Type B pancreatic cell (in vitro differentiated cells): ENCODE data around the gene TCEANC2. TPM values are rescaled to one million over a fixed set of nuclear protein-coding genes. Genes with fewer than 3 reads are reported as not detected.
"Not testable (repeated sequence)": the region's sequence is repeated elsewhere in the genome, so short reads cannot be mapped to it uniquely, and the experiment has no call there.

ENCODE experiments used
- DNase-seq: peaks from one replicate; pipeline ENCODE4 v3.0.0; 2021; ENCODE audit warnings: mixed read lengths; ENCODE audit not compliant: unreplicated experiment; ENCODE audit errors: extremely low spot score
- H3K27ac Mint-ChIP-seq: 2 replicates; pipeline ENCODE4 v1.8.0; 2021; ENCODE audit warnings: mild to moderate bottlenecking, mixed read lengths
- H3K27me3 Mint-ChIP-seq: 2 replicates; pipeline ENCODE4 v1.8.0; 2021; ENCODE audit warnings: mixed read lengths
- H3K36me3 Mint-ChIP-seq: 2 replicates; pipeline ENCODE4 v1.8.0; 2021; ENCODE audit warnings: mixed read lengths
- H3K4me1 Mint-ChIP-seq: one replicate; pipeline ENCODE4 v1.8.0; 2021; ENCODE audit warnings: mixed read lengths; ENCODE audit not compliant: unreplicated experiment
- H3K4me3 Mint-ChIP-seq: 2 replicates; pipeline ENCODE4 v1.8.0; 2021; ENCODE audit warnings: mild to moderate bottlenecking, mixed read lengths
- H3K9me3 Mint-ChIP-seq: 2 replicates; pipeline ENCODE4 v1.8.0; 2021; ENCODE audit warnings: mixed read lengths
- CTCF ChIP-seq: fragments of 200-600 bp; sonication (generic); conservative IDR thresholded peaks from 2 replicates; pipeline ENCODE4 v1.5.0; 2021; ENCODE audit warnings: antibody characterized with exemption, mild to moderate bottlenecking
- total RNA-seq: library from RNA; stranded (reverse); gene quantifications from 2 replicates; pipeline ENCODE4 v1.2.1, GENCODE V29; 2021; ENCODE audit warnings: low replicate concordance

Gene TCEANC2
- total RNA-seq, 1 donor from 2014 or later = 7.6 TPM

- Mint-ChIP-seq H3K4me3 (no peak overlapping the region), H3K4me1 (peaks cover 11% of the 10 kb centered on the region), H3K9me3 (no peaks in the 10 kb centered on the region), H3K27ac (peak overlapping the region; percentile 36), H3K36me3 (no peaks in the 10 kb centered on the region), H3K27me3 (no peaks in the 10 kb centered on the region)
- DNase-seq = no peak
- no peak for TF ChIP-seq CTCF
Measured at GRCh38 chr1:54018635-54019034, 34.8 kb upstream of the TCEANC2 start.

- not testable (repeated sequence) for H3K4me3 Mint-ChIP-seq, H3K27me3 Mint-ChIP-seq, H3K9me3 Mint-ChIP-seq, H3K36me3 Mint-ChIP-seq, DNase-seq
- Mint-ChIP-seq H3K4me1 (peaks cover 16% of the 10 kb centered on the region), H3K27ac (peak overlapping the region; percentile 36)
Measured at GRCh38 chr1:54019562-54020176, 33.7 kb upstream of the TCEANC2 start.

DNA sequence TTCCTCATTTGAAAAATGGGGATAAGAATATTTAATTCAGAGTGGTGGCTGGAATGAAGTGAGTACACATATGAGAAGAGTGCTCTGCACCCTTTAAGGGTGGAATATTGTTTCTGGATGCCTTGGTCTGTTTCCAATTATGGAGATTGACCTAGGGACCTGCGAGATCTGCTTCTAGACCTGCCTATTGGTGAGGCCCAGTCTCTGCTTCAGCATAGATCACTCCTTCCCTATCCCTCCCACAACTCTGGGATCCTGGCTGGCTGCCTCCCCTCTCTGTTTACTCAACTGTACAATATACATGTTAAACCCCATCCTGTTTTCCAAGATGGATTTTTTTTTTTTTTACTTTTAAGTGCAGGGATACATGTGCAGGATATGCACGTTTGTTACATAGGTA, 29.1 kb upstream of the TCEANC2 start:
- peaks cover 23% of the 10 kb centered on the region for H3K4me1 Mint-ChIP-seq
- H3K9me3 Mint-ChIP-seq = no peaks in the 10 kb centered on the region
- no peak overlapping the region for H3K27ac Mint-ChIP-seq
- H3K27me3 Mint-ChIP-seq = no peaks in the 10 kb centered on the region
- no peak for TF ChIP-seq CTCF
- no peaks in the 10 kb centered on the region for H3K36me3 Mint-ChIP-seq
- DNase-seq = no peak
- no peak overlapping the region for H3K4me3 Mint-ChIP-seq

- not testable (repeated sequence) for H3K27ac Mint-ChIP-seq, H3K27me3 Mint-ChIP-seq, H3K9me3 Mint-ChIP-seq, H3K36me3 Mint-ChIP-seq, DNase-seq, H3K4me3 Mint-ChIP-seq
- peaks cover 26% of the 10 kb centered on the region for H3K4me1 Mint-ChIP-seq
Measured at GRCh38 chr1:54024811-54025210, 28.6 kb upstream of the TCEANC2 start.

DNA sequence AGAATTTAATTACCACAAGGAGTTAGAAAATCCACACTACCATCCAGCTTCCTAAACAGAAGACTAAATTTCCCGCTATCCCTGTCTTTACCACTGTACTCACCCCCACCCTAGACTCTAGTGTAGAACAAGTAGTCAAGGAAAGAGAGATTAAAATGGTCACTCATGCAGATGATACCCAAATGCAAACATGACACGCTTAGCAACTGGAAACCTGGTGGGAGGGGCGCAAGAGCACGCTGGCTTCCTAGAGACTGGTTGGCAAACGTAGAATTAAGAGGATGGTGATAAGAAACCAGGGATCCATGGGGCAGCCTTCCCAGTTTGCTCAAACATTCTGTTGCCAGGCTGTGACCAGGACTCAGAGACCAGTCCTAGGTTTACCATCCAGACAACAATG, 25.6 kb upstream of the TCEANC2 start:
- no peak for TF ChIP-seq CTCF
- H3K27ac Mint-ChIP-seq = peak overlapping the region; percentile 51
- no peaks in the 10 kb centered on the region for H3K27me3 Mint-ChIP-seq
- H3K4me1 Mint-ChIP-seq = peaks cover 23% of the 10 kb centered on the region
- no peaks in the 10 kb centered on the region for H3K9me3 Mint-ChIP-seq
- H3K36me3 Mint-ChIP-seq = peaks cover 9% of the 10 kb centered on the region
- H3K4me3 Mint-ChIP-seq = peak overlapping the region; percentile 37
- DNase-seq = no peak

GRCh38 chr1:54028306-54029251, 24.8 kb upstream of the TCEANC2 start:
- no peak for DNase-seq
- Mint-ChIP-seq H3K27me3 (no peaks in the 10 kb centered on the region), H3K4me3 (no peak overlapping the region), H3K4me1 (peaks cover 23% of the 10 kb centered on the region), H3K9me3 (no peaks in the 10 kb centered on the region), H3K27ac (peak overlapping the region; percentile 5), H3K36me3 (peaks cover 9% of the 10 kb centered on the region)
- TF ChIP-seq CTCF = no peak
